Measurements from ENCODE around the gene GPATCH11. TPM values are rescaled to one million over a fixed set of nuclear protein-coding genes. Genes with fewer than 3 reads are reported as not detected.

Gene GPATCH11
- total and polyA plus RNA-seq, 12 donors = 2.6 to 6.1 (median 5.6) TPM

- H3K9me3 ChIP-seq = no peaks in the 10 kb centered on the region
- 65 to 77% methylated on average over 5 of the region's 5 CpGs for WGBS, 2 donors
- no peak overlapping the region for H3K4me3 ChIP-seq
- H3K27me3 ChIP-seq = no peaks in the 10 kb centered on the region
- peaks cover 0 to 16% (median 0%) of the 10 kb centered on the region in 9 donors for H3K4me1 ChIP-seq
- no peak for DNase-seq
- H3K27ac ChIP-seq = peak overlapping the region in 6 of 10 donors; percentile 8 to 36 (median 30)
- no peak for TF ChIP-seq CTCF (IDR thresholded peaks at IDR 0.05)
- H3K36me3 ChIP-seq = peaks cover 0 to 99% (median 48%) of the 10 kb centered on the region in 9 donors
- ATAC-seq = peak in 3 of 8 donors; percentile 49 to 87 (median 66)
- intact Hi-C loops (cut with DNase I) = no loop called here
These were observed 22.5 kb upstream of the GPATCH11 start for GRCh38 chr2:37061776-37062175.

- no peak for TF ChIP-seq CTCF (IDR thresholded peaks at IDR 0.05)
- DNase-seq = no peak
- WGBS, 2 donors = 79 to 81% methylated on average over 6 of the region's 6 CpGs
- Histone ChIP-seq H3K36me3 (peaks cover 0 to 100% (median 46%) of the 10 kb centered on the region in 9 donors), H3K4me1 (no peaks in the 10 kb centered on the region), H3K27me3 (no peaks in the 10 kb centered on the region), H3K4me3 (no peak overlapping the region), H3K9me3 (no peaks in the 10 kb centered on the region), H3K27ac (no peak overlapping the region)
- no peak for ATAC-seq
- intact Hi-C loops (cut with DNase I) = no loop called here
These were observed 15.6 kb upstream of the GPATCH11 start for GRCh38 chr2:37068686-37069085.

GRCh38 chr2:37070931-37071330, 13.4 kb upstream of the GPATCH11 start:
- 97 to 98% methylated on average over 2 of the region's 2 CpGs for WGBS, 2 donors
- TF ChIP-seq CTCF (IDR thresholded peaks at IDR 0.05) = no peak
- Histone ChIP-seq H3K9me3 (no peaks in the 10 kb centered on the region), H3K36me3 (peaks cover 0 to 100% (median 45%) of the 10 kb centered on the region in 9 donors), H3K27ac (no peak overlapping the region), H3K4me1 (no peaks in the 10 kb centered on the region), H3K4me3 (no peak overlapping the region), H3K27me3 (no peaks in the 10 kb centered on the region)
- DNase-seq = no peak
- ATAC-seq = no peak
- intact Hi-C loops (cut with DNase I) = loop anchor here in 1 of 10 donors (1.0 kb wide), 1 partner anchor 11 kb away; no protein-coding TSS in a partner anchor

- Histone ChIP-seq H3K4me1 (peaks cover 4 to 49% (median 42%) of the 10 kb centered on the region in 9 donors), H3K27ac (peak overlapping the region in 4 of 10 donors; percentile 27 to 42 (median 34)), H3K9me3 (no peaks in the 10 kb centered on the region), H3K36me3 (peaks cover 0 to 69% (median 5%) of the 10 kb centered on the region in 9 donors), H3K4me3 (no peak overlapping the region), H3K27me3 (no peaks in the 10 kb centered on the region)
- intact Hi-C loops (cut with DNase I) = no loop called here
- TF ChIP-seq CTCF (IDR thresholded peaks at IDR 0.05) = no peak
- ATAC-seq (no peak), DNase-seq (no peak)
- WGBS, 2 donors = 48 to 58% methylated on average over 2 of the region's 2 CpGs
These were observed 4.1 kb upstream of the GPATCH11 start for GRCh38 chr2:37080266-37080665.
